Activated B cell treated with CpG ODN at 0.5 μM for 24 hours (primary cell): ENCODE measurements around the gene UMODL1. TPM values are rescaled to one million over a fixed set of nuclear protein-coding genes. Genes with fewer than 3 reads are reported as not detected.

Experiments used
- ATAC-seq: fragments of 200-7000 bp; cut with Tn5 transposase; one replicate; pipeline ENCODE4 v1.10.0; 2021; ENCODE audit warnings: low read depth, mild to moderate bottlenecking, moderate library complexity
- CTCF ChIA-PET: fragments of 350-600 bp; sonication (Branson Sonifier 250); formaldehyde crosslinking; loops from one replicate; lab custom pipeline; 2021; ENCODE audit warnings: antibody characterized with exemption; lab: Charles Lee
- POLR2A ChIA-PET: fragments of 350-600 bp; sonication (Branson Sonifier 250); formaldehyde crosslinking; loops from one replicate; lab custom pipeline; 2021; ENCODE audit warnings: antibody characterized with exemption; lab: Charles Lee
- DNase-seq: peaks from one replicate; pipeline ENCODE4 v3.0.0; 2022
- H3K27ac Mint-ChIP-seq: one replicate; pipeline ENCODE4 v1.8.0; 2020; ENCODE audit warnings: mixed read lengths
- H3K27me3 Mint-ChIP-seq: one replicate; pipeline ENCODE4 v1.8.0; 2021; ENCODE audit warnings: mixed read lengths
- H3K36me3 Mint-ChIP-seq: one replicate; pipeline ENCODE4 v1.8.0; 2021; ENCODE audit warnings: low read depth, mixed read lengths
- H3K4me1 Mint-ChIP-seq: one replicate; pipeline ENCODE4 v1.8.0; 2021; ENCODE audit warnings: mixed read lengths
- H3K4me3 Mint-ChIP-seq: one replicate; pipeline ENCODE4 v1.8.0; 2020; ENCODE audit warnings: mild to moderate bottlenecking, mixed read lengths
- H3K9me3 Mint-ChIP-seq: one replicate; pipeline ENCODE4 v1.8.0; 2020; ENCODE audit warnings: mixed read lengths
- intact Hi-C: fragments of 100-400 bp; cut with micrococcal nuclease; formaldehyde crosslinking; loops from one replicate; pipeline ENCODE4 v1.15.1; 2024
- total RNA-seq: library from RNA; stranded (reverse); gene quantifications from 2 replicates; pipeline ENCODE4 v1.2.3, GENCODE V29; 2022
- TF ChIP-seq, protein P1 (sequence below): fragments of 200-600 bp; IDR thresholded peaks from one replicate; pipeline ENCODE4 v1.8.0; 2022; ENCODE audit warnings: antibody characterized with exemption, mild to moderate bottlenecking

Gene UMODL1
- total RNA-seq, 1 donor from 2014 or later, result 0.04 TPM

GRCh38 chr21:42060166-42060565, 11.0 kb upstream of the UMODL1 start:
- no peaks in the 10 kb centered on the region for H3K9me3 Mint-ChIP-seq
- intact Hi-C loops, result loop anchor here (5.0 to 10.0 kb wide), 7 partner anchors 183 to 828 kb away; partner anchors contain the start of genes MX2 and PRDM15
- TF ChIP-seq, protein P1, sequence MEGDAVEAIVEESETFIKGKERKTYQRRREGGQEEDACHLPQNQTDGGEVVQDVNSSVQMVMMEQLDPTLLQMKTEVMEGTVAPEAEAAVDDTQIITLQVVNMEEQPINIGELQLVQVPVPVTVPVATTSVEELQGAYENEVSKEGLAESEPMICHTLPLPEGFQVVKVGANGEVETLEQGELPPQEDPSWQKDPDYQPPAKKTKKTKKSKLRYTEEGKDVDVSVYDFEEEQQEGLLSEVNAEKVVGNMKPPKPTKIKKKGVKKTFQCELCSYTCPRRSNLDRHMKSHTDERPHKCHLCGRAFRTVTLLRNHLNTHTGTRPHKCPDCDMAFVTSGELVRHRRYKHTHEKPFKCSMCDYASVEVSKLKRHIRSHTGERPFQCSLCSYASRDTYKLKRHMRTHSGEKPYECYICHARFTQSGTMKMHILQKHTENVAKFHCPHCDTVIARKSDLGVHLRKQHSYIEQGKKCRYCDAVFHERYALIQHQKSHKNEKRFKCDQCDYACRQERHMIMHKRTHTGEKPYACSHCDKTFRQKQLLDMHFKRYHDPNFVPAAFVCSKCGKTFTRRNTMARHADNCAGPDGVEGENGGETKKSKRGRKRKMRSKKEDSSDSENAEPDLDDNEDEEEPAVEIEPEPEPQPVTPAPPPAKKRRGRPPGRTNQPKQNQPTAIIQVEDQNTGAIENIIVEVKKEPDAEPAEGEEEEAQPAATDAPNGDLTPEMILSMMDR, result no peak
- no peak overlapping the region for H3K27ac Mint-ChIP-seq
- ChIA-PET CTCF (interaction anchor here (1.3 kb wide), 1 partner anchor 48 kb away, joined by 5 read pairs; no protein-coding TSS in a partner anchor), POLR2A (interaction anchor here (0.5 kb wide), 1 partner anchor 1834 kb away, joined by 3 read pairs; no protein-coding TSS in a partner anchor)
- H3K4me3 Mint-ChIP-seq, result no peak overlapping the region
- peaks cover 74% of the 10 kb centered on the region for H3K4me1 Mint-ChIP-seq
- H3K27me3 Mint-ChIP-seq, result no peaks in the 10 kb centered on the region
- DNase-seq (no peak), ATAC-seq (no peak)
- H3K36me3 Mint-ChIP-seq, result no peaks in the 10 kb centered on the region

- ChIA-PET CTCF (no interaction called here), POLR2A (interaction anchor here (1.2 to 3.3 kb wide), 2 partner anchors 47 to 51 kb away, joined by 4 to 21 read pairs; partner anchors contain the start of gene ZBTB21)
- Mint-ChIP-seq H3K27me3 (no peaks in the 10 kb centered on the region), H3K9me3 (no peaks in the 10 kb centered on the region), H3K4me3 (peak overlapping the region; percentile 77), H3K27ac (peak overlapping the region; percentile 91), H3K36me3 (no peaks in the 10 kb centered on the region), H3K4me1 (peaks cover 86% of the 10 kb centered on the region)
- peak; percentile 52 for ATAC-seq
- peak; percentile 55 for DNase-seq
- intact Hi-C loops, result loop anchor here (5.0 to 10.0 kb wide), 7 partner anchors 184 to 829 kb away; partner anchors contain the start of genes MX2 and PRDM15
- TF ChIP-seq, protein P1, result no peak
Observed at GRCh38 chr21:42061195-42061985, 9.7 kb upstream of the UMODL1 start.

DNA sequence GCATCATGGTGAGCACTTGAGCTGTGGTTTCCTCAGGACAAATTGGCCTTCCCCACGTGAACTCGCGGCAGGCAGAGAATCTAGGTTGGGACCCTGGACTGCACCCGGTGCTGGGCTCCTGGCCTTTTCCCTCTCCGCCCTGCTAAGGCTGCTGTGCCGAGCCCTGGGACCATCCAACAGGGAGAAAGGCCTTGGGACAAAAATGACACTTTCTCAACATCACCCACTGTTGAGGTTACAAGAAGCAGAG, 9.2 kb upstream of the UMODL1 start:
- Mint-ChIP-seq H3K4me1 (peaks cover 89% of the 10 kb centered on the region), H3K36me3 (no peaks in the 10 kb centered on the region), H3K9me3 (no peaks in the 10 kb centered on the region), H3K27ac (peak overlapping the region; percentile 91), H3K27me3 (no peaks in the 10 kb centered on the region), H3K4me3 (peak overlapping the region; percentile 77)
- intact Hi-C loops, result loop anchor here (1.0 to 10.0 kb wide), 9 partner anchors 47 to 830 kb away; partner anchors contain the start of genes MX2 and PRDM15
- ChIA-PET POLR2A (interaction anchor here (1.2 to 3.3 kb wide), 2 partner anchors 46 to 52 kb away, joined by 4 to 21 read pairs; partner anchors contain the start of gene ZBTB21), CTCF (no interaction called here)
- DNase-seq (no peak), ATAC-seq (no peak)
- TF ChIP-seq, protein P1, result no peak

DNA sequence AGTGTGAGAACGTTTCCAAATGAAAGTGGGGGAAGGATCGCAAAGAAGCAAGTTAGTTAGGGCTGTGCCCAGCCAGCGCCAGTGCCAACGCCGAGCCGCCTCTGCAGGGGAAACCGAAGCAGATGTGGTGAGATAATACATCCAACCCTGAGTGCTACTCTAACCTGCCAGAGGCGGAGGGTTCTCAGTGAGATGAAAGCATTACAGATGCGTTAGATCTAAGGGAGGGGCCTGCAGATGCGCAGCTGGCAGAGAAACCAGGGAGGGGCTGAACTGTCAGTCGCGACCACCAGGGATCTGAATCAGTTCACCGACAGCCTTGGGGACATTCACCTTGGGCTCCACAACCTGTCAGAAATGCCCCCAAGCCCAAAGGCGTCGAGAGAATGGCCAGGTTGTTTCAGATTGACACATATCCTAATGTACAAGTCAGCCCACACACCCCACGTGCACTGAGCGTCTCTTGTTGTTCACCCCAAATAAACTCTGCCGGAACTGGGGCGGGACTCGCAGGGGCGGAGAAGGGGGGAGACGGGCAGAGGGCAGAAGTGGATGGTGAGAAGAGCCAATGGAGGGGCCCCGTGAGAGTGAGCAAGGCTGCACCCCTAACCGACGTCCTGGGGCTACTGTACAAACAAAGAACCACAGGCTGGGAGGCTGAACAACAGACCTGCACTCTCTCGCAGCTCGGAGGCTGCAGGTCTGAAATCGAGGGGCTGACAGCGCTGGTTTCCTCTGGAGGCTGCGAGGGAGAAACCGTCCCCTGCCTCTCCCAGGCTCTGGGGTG, 8.7 kb upstream of the UMODL1 start:
- intact Hi-C loops, result loop anchor here (1.0 to 10.0 kb wide), 11 partner anchors 46 to 830 kb away; partner anchors contain the start of genes MX2 and PRDM15
- Mint-ChIP-seq H3K4me3 (peak overlapping the region; percentile 77), H3K9me3 (no peaks in the 10 kb centered on the region), H3K27ac (peak overlapping the region; percentile 91), H3K36me3 (no peaks in the 10 kb centered on the region), H3K27me3 (no peaks in the 10 kb centered on the region), H3K4me1 (peaks cover 85% of the 10 kb centered on the region)
- ChIA-PET CTCF (interaction anchor here (1.3 to 2.0 kb wide), 2 partner anchors 45 to 183 kb away, joined by 4 to 6 read pairs; partner anchors contain the start of gene PRDM15), POLR2A (interaction anchor here (0.9 to 3.3 kb wide), 5 partner anchors 11 to 57 kb away, joined by 3 to 21 read pairs (median 4); partner anchors contain the start of gene ZBTB21)
- TF ChIP-seq, protein P1, result no peak
- DNase-seq, result peak; percentile 53
- peak; percentile 51 for ATAC-seq
